Measurements from ENCODE around the gene SPRR2G.
"Not testable (repeated sequence)": the region's sequence is repeated elsewhere in the genome, so short reads cannot be mapped to it uniquely, and the experiment has no call there.

The SPRR2G gene

DNA sequence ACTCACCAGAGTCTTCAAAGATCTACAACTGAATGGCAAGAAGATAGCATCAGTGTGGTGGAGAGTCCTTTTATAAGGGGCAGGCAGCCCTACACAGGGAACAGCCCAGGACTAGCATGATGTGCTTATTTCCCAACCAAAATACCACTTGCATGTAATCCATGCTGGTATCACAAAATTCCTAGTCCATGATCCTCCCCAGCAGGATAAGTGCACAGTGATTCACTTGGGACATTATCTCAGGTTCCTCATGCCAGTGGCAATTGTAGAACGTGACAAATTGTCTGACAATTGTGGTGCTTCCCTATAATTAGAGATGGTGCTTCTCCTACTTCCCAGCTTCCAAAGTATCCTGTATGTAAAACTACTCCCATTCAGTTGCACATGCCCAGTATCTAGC lies at the start of gene SPRR2G:
SPRR2G (minus strand) TSS at position 45 of the 400 bp plus-strand sequence. CDS start 780 bp downstream, outside the sequence.
- no peak for DNase-seq

DNA sequence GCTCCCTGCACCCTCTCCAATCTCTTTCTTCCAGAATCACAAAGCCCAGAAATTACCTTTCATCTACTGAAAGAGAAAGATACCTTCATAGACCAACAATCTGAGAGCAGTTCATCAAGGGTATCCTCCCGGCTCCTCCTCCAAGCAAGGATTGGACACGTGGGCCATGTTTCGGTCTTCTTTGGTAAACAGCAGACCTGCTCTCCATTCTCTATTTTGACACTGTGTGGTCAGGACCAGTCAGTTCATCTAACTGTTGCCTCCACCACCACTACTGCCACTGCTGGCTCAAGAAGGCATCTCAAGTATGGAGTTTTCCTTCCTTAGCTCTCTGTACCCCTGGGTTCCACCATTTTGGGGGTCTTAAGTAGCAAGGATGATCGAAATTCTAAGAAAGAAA lies 44.5 kb upstream of the SPRR2G start:
- no peak for DNase-seq

DNA sequence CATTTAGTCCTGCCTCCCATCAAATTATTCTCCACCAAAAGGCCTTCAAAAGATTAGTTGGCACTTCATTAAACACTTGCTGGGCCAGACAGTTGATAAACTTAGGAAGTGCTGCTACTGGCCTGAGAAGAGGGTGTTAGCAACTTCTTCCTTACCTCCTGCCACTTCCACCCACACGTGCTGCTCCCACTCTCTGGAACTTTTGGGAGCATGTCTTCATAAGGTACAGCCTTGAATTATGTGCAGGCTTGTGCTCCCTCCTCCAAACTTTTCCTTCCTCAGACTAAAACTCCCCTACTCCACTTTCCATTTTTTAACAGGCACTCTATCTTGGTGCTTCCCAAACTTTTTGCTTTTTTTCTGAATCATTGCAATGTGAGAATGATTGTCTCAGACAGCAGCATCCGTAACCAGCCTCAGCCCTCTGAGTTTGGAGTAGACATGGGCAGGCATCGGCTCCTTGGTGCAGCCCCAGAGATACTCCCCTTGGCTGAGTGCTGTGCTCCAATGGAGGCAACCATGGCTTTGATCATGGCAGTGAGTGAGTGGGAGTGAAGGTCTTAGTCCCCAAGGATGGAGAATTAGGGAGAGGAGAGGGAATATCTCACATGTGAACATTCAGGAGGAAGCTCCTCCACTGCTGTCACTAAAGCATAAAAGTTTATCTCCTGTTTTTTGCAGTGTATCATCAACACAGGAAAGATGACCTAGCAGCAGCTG lies 43.8 kb upstream of the SPRR2G start:
- no peak for DNase-seq

DNA sequence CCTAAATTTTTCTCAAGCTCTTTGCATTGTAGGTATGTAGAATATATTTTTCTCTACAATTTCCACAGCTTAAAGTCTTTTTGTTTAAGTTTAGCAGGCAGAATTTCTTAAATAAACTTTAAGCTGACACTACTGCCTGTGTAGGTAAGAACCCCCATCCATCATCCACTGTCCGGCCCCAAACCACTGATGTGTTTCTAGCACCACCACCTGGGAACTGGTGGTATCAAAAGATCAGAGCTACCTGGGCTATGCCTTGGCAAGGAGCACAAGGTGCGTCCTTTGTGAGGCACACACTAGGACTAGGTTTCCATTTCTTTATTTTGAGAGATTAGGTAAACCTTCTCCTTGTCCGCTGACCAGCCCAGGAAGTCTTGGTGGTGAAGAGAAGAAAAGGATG lies 42.0 kb upstream of the SPRR2G start:
- DNase-seq: no peak

DNA sequence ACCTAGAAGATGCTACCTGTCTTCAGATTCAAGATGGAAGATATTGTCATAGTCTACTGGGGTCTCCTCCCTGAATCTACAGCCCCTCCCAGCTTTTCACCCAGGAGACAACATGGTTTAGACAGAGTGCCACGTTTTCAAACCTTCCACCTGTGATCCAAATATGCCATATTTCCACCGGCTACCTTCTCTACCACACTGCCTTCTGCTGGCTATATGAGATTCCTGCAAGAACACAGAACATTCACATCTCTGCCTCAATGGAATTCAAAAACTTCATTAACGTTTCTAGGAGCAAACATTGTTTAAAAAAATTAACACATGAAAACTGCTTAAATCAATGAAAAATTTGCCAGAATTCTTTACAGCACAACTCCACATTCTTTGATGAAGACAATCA lies 39.7 kb upstream of the SPRR2G start:
- DNase-seq: no peak

DNA sequence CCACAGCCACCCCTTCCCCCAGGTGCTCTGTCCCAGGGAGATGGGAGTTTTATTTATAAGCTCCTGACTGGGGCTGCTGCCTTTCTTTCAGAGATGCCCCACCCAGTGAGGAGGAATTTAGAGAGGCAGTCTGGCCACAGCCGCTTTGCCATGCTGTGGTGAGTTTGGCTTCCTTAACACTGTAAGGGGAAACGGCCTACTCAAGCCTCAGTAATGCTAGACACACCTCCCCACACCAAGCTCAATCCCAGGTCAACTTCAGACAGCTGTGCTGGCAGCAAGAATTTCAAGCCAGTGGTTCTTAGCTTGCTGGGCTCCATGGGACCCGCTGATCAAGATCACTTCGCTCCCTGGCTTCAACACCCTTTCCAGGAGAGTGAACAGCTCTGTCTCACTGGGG lies 37.6 kb upstream of the SPRR2G start:
- not testable (repeated sequence) for DNase-seq

DNA sequence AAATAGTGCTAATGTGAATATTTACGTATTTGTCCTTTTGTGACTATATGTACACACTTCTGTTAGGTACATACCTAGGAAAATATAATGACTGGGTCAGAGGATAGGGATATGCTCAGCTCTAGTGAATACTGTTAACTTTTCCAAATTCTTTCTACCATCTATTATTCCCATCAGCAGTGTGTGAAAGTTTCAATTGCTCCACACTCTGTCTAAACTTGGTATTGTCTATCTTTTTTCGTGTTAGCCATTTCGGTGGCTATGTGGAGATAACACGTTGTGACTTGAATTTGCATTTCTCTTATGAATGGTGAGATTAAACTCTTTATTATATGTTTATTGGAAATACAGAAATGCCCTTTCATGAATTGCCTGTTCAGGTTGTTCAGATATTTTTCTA lies 29.9 kb upstream of the SPRR2G start:
- no peak for DNase-seq

DNA sequence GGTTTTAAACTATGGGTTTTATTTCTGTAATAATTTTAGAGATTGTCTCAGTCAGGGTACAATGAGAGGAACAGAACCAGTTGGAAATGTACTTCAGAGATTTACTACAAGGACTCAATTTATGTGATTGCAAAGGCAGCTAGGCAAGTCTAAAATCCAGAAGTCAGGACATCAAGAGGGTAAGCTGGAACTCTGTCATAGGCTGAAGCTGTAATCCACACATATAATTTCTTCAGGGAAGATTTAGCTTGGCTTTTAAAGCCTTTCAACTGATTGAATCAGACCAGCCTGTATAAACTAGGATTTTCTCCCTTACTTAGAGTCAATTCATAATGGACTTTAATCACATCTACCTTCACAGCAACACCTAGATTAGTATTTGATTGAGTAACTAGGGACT lies 28.2 kb upstream of the SPRR2G start:
- no peak for DNase-seq

DNA sequence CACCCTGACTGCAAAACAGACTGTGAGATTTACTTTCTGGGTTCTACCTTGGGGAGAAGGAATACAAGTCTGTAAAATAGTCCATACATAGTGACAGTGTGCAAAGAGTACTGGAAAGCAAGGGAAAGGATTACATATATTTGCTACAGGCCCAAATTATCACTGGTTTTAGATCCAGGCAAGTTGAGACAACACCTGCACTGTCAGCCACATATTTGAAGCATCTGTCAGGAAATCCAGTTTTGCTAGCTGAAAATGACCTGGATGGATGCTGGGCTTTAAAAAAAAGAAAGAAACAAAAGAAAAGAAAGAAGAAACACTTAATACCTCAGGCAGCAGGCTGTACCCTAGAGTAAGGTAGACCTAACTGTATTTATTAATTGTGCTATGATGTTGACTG lies 23.9 kb upstream of the SPRR2G start:
- DNase-seq: no peak

DNA sequence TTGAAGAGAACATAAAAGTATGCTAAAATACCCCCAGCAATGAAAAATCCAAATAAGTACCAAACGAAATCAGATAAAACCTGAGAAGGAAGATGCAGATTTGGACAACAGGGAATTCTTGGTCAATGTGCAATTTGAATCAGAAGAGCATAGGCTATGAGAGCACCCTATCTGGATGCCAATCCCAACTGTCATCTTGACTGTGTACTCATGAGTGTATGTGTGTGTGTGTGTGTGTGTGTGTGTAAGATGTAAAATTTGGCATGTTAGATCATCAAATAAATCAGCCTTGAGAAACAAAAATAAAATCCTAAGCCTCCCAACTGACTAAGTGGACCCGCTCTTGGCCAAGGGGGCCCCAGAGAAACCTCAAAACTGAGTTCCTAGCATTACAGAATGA lies 18.0 kb upstream of the SPRR2G start:
- no peak for DNase-seq

DNA sequence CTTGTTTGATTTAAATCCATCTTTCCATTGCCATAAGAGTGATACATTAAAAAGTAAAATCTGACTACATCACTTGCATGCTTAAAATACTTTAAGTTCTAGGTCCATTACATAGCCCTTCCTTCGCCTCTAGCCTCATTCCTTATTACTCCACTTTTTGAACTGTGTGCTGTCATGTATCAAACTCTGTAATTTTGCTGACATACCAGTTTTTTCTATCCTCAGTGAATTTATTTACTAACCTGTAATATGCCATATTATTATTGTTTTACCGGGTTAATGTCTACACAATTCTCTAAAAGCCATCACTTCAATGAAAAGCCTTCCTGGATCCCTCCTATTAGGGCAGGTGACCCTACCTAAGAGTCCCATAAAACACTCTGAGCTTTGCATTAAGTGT lies 4.9 kb upstream of the SPRR2G start:
- no peak for DNase-seq

DNA sequence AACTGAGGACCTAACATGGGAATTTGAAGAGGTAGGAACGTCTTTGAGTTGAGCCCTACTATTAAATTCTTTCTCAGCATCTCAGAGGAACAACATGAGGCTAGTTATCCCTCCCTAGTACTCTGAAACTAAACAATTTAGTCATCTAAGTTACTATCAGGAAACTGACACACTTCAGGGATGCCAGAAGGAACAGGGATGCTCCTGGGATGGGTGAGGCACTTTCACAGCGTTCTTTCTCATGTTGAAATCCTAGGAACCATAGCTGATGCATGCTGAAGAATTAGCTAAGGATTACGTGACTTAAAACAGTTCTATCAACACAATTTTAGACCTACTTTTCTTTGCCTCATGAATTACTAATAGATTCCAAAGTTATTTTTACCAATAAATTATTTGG lies 1.8 kb upstream of the SPRR2G start:
- no peak for DNase-seq

DNA sequence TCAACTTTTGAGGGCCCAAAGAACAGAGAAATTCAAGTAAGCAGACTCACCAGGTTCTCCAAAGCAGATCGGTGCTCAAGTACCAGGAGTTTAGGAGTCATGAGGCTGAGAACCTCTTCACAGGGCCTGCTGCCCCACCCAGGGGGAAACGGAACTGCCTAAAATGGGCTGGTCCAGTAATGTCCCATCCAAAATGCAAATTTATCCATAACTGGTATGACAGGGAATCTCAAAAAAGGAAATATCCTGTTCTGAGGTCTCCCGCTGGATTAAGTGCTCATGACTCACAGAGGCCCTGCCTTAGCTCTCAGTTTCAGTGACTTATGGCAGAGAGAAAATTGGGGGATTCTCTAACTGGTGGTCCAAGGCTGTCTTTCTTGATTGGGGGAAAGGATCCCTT lies 9.3 kb downstream of the SPRR2G start:
- no peak for DNase-seq

DNA sequence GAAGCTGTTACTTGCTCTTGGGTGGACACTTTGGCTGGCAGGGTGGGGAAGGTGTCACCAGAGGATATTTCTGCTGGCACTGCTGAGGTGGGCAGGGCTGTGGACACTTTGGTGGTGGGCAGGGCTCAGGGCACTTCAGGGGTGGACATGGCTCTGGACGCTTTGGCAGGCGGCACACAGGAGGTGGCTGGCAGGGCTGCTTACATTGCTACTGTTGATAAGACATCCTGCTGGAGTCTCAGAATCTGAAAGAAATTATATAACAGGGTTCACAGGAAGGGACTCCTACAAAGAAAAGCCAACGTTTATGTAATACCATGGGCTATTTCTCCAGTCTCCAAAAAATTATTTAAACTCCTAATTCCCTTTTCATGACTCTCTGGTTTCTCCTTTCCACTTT lies 10.2 kb downstream of the SPRR2G start:
- no peak for DNase-seq

DNA sequence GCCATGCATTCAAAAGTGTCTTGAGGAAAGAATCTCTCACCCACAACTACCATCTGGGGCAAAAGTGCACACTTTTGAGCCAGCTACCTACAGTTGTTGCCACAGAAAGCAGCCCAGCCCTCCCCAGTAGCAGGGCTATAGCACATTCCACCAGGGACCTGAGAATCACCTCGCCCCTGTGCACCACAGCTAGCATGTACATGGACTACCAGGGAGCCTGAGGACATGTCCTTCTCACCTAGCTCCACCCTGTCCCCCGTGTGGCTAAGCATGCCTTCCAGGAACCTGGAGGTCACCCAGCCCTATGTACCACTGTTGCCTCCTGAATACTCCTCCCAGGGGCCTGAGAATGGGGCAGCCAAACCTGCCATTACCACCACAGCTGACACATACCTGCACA lies 16.9 kb downstream of the SPRR2G start:
- no peak for DNase-seq

DNA sequence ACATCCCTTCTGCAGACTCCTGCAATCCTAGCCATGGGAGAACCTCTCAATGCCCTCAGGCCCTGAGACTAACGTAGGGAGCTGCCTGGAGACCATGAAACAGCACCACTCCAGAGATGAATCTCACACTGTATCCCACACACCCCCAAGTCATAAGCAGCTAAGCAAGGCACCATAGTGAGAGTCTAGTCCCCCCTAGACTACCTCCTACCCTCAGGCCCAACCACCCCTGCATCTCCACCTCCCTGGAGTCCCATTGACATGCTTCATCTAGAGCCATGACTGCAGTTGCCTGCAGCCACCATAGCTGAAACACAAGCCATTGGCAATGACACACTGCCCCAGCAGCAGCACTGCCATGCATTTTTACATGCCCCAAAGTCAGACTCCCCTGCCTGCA lies 17.4 kb downstream of the SPRR2G start:
- no peak for DNase-seq

DNA sequence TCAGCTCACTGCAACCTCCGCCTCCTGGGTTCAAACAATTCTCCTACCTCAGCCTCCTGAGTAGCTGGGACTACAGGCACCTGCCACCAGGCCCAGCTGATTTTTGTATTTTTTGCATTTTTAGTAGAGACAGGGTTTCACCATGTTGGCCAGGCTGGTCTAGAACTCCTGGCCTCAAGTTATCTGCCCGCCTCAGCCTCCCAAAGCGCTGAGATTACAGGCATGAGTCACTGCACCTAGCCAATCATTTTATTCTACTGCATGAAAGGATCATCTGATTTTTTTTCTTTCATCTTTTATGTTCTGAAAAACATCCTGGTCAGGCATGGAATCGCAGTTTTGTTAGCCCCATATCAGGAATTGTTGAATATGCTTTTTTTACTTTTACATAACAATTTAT lies 22.0 kb downstream of the SPRR2G start:
- not testable (repeated sequence) for DNase-seq

DNA sequence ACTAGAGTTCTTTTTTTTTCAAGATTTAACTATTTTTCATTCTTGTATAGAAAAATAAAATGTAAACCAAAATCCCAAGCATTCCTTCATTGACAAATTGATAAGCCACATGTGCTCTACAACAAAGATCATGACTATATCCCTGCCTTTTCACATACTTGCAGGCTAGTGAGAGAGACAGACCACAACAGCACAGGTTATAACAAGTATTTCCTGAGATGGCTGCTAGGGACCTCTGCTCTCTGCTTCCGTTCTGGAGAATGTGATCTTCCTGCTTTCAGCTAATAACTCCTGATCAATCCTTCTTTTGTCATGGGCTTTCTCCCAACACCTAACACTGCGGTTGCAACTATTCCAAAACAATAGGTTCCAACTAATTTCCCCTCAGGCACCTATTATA lies 23.4 kb downstream of the SPRR2G start:
- no peak for DNase-seq

DNA sequence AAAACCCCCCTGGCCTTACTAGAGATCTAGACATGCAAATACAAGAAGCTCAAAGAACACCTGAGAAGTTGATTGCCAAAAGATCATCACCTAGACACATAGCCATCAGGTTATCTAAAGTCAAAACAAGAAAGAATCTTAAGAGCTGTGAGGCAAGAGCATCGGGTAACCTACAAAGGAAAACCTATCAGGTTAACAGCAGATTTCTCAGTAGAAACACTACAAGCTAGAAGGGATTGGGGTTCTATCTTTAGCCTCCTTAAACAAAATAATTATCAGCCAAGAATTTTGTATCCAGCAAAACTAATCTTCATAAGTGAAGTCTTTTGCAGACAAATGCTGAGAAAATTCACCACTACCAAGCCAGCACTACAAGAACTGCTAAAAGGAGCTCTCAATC lies 25.2 kb downstream of the SPRR2G start:
- no peak for DNase-seq

DNA sequence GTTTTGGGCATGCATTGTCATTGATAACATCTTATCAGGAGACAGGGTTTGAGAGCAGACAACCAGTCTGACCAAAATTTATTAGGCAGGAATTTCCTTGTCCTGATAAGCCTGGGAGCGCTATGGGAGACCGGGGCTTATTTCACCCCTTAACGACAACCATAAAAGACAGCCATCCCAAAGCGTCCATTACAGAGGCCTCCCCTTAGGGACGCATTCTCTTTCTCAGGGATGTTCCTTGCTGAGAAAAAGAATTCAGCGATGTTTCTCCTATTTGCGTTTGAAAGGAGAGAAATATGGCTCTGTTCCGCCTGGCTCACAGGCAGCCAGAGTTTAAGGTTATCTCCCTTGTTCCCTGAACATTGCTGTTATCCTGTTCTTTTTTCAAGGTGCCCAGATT lies 26.9 kb downstream of the SPRR2G start:
- DNase-seq: not testable (repeated sequence)

DNA sequence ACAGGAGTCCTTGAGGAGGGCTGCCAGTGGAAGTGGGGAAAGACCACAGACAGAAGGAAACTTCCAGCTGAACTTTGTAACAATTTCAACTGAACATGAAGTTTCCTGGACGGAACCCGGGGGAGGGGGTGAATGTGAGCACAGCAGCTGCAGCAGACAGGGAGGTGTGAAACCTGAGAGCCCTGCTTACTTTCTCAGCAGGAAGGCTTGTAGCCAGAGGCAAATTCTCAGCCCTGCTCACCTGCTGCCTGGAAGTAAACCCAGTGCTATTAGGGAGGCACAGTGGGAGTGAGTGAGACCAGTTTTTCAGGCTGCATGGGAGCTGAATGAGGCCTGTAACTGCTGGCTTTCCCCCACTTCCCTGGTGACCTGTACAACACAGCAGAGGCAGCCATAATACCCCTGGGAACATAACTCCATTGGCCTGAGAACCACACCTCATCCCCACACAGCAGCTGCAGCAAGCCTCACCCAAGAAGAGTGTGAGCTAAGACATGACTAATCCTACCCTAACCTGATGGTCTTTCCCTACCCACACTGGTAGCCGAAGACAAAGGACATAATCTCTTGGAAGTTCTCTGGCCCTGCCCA lies 27.8 kb downstream of the SPRR2G start:
- no peak for DNase-seq

DNA sequence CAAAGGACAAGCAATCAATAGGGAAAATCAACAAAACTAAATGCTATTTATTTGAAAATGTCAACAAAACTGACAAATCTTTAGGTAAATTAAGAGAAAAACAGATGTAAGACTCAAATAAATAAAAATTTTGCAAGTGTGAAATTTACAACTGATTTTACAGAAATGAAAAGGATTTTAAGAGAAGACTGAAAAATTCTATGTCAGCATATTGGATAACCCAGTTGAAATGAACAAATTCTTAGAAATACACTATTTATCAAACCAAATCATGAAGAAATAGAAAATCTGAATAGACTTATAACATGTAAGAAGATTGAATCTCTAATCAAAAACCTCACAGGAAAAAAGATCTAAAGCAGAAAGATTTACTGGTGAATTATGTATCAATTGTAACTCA lies 29.7 kb downstream of the SPRR2G start:
- no peak for DNase-seq

DNA sequence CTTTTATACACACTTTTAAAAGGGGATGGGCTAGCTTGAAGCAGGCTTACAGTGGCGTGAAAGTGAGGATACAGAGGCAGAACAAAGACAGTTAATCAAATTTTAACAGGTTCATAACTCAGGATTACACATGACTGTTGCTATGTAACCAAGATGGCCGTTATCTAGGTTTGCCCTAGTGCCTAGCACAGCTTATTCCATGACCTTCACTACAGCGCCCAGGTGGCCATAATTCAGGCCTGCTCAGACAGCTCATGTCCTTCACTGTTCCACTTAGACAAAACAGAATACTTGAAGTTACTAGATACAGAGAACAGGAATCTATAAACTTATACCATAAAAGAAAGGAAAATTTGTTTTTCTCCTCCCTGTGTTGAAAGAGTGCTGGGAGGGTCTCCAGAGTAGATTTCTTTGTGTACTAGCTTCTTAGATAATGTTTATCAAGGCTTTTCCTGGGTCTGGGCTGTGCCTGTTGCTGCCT lies 31.2 kb downstream of the SPRR2G start:
- no peak for DNase-seq

DNA sequence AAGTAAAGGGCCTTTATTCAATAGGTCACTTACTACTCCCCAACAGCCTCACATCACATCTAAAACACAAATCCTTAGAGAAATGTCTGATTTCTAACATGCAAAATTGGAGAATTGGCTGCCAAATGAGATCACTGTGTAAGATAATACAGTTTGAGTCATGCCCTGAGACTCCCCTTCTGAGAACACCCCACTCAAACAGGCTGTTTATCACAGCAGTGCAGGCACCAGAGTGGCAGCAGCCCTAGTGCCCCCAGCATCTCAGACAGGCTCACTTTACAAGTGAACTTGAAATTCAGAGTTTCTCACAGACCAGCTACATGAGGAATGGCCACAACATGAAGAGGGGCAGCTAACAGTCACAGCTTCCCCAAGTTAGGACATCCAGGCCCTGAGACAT lies 35.4 kb downstream of the SPRR2G start:
- not testable (repeated sequence) for DNase-seq

DNA sequence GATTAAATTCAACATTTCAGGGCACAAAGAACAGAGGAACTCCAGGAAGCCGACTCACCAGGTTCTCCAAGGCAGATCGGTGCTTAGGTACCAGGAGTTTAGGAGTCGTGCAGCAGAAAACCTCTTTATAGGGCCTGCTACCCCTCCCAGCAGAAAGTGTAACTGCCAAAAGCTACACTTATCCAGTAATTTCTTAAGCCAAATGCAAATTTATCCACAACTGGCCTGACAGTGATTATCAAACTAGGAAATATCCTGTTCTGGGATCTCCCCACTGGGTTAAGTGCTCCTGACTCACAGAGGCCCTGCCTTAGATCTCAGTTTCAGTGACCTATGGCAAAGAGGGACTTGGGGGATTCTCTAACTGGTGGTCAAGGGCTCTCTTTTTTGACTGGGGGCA lies 37.3 kb downstream of the SPRR2G start, which contains the start of gene SPRR2F:
SPRR2F (minus strand) TSS at position 101 of the 400 bp plus-strand sequence. CDS start 783 bp downstream, outside the sequence.
- no peak for DNase-seq

Measured in NK-92 treated with Interleukin-12 subunit alpha and Interleukin-12 subunit beta, amount 100 ng/mL, for 24 hours (cell line).